CD4-positive, alpha-beta T cell treated with Interleukin-4 for 1 hour (primary cell): ENCODE measurements around the gene OBP2A.

Experiments
- DNase-seq, 2 donors: peaks; one replicate each; pipeline ENCODE4 v3.0.0-alpha.2; 2020 to 2022

OBP2A gene, protein sequence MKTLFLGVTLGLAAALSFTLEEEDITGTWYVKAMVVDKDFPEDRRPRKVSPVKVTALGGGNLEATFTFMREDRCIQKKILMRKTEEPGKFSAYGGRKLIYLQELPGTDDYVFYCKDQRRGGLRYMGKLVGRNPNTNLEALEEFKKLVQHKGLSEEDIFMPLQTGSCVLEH

DNA sequence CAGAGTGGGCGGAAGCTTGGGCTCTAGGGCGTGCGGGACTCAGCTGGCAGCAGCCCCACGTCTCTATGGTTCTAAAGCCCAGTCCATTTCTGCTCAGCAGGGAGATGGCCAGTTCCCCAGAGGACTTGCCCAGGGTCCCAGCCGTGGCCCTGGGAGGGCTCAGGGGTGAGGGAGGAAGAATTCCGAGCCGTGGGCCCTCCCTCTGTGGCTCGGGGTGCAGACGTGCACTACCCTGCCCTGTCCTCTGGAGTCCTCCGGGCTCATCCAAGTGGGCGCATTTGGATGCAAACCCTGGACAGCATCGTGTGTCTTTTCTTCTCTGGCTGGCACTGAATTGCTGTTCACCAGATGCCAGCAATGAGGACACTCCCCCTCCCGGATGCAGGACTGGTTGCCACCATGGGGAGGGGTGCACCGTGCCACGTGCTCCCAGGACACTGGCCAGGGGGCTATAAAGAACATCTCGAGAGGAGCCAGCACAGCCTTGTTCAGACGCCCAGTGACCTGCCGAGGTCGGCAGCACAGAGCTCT is at the start of gene OBP2A:
OBP2A (plus strand) TSS at position 481 of the 531 bp plus-strand sequence. CDS start 55 bp downstream, outside the sequence.
- DNase-seq, result peak in 1 of 2 donors; percentile 1

- no peak for DNase-seq
Measured at GRCh38 chr9:135498381-135499126, 47.4 kb upstream of the OBP2A start.

DNA sequence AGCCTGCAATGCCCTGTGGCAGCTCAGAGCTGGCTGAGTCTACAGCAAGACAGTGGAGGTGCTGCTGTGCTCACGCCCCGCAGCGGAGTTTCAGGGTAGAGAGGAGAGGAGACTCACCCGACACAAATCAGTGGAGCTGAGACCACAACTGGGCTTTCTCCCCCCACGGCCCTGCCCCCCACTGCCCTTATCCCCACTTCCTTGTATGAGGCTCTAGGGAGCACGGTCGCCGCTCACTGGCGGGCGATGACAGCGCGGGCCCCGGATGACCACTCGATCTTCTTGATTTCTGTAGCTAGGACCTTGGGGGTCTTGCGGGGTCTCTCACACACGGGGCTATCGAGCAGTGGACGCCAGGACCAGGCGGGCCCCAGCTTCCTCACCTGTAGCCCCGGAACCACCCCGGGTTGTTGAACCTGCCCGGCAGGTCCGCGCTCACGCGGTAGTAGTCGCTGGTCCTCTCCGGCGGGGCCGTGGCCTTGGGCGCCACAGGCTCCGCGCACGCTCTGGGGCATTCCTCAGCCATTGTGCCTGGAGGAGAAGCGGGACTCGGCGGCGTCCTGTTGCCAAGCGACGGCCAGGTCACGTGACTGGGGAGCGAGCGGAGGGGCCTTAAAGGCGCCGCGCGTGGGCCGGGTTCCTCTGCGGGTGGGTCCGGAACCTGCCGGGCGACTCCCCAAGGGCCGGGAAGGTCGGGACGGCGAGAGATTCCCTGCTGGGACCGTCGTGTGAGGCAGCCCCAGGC is 46.4 kb upstream of the OBP2A start:
- peak; percentile 90 for DNase-seq

DNA sequence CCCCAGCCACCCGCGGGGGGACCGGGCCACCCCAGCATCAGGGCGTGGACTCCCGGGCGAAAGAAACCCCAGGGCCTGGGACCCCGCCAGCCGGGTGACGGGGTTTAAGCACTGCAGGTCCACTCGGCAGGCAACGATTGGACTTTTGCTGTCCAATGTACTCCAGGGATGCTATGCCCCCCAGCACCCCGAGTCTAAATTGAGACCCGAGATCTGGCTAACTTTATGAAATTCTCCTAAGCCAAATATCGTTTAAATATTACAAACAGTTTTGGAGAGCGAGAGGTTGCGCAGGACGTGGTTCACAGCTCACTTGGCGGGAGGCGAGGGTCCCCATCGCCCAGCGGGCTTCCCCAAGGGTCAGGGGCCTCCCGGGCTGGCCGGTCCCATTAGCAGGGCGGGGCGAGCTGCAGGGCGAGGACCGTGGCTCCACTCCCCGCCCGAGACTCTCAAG is 45.8 kb upstream of the OBP2A start:
- DNase-seq, result no peak

GRCh38 chr9:135500525-135501260 is 45.2 kb upstream of the OBP2A start, which contains the start of gene MRPS2:
MRPS2 (plus strand) TSS chr9:135500682; CDS start chr9:135500711, 29 bp downstream.
- DNase-seq, result peak; percentile 87 to 88

DNA sequence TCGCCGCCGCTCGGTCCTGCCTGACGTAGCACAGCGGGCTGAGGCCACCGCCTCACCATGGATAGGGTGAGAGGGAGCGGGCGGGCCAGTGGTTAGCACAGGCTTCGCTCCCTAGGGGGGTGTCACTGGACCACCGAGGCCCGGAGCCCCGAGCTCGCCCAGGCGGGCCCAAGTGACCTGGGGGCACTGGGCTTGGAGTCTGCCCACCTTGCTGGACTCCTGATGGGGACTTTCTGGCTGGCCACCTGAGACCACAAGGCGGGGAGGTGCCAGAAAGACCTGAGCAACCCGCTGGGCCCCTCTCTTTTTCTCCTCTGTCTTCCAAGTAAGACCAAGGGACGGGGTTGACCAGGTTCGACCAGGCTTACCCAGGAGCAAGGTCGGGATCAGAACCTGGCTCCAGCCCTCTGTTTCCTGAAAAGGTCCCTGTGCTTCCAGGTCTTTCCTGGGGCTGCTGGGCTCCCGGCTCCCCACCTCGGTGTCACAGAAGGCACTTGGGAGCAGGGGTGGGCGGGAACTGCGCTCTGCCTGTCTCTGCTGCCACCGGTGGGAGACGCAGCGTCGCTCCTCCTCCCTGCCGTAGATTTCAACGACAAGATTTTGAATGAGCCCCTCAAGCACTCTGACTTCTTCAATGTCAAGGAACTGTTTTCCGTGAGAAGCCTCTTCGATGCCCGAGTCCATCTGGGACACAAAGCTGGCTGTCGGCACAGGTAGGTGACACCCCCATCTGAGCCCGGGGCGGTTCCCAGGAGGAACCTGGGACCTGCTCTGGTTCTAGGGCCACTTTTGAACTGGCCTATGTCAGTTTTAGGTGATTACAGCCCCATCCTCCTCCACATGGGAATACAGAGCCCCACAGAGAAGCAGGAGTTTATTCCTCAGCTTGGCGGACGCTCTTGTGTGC is 44.4 kb upstream of the OBP2A start:
- DNase-seq, result peak in 1 of 2 donors; percentile 29

- DNase-seq, result no peak
Measured at GRCh38 chr9:135502168-135502872, 43.6 kb upstream of the OBP2A start.

DNA sequence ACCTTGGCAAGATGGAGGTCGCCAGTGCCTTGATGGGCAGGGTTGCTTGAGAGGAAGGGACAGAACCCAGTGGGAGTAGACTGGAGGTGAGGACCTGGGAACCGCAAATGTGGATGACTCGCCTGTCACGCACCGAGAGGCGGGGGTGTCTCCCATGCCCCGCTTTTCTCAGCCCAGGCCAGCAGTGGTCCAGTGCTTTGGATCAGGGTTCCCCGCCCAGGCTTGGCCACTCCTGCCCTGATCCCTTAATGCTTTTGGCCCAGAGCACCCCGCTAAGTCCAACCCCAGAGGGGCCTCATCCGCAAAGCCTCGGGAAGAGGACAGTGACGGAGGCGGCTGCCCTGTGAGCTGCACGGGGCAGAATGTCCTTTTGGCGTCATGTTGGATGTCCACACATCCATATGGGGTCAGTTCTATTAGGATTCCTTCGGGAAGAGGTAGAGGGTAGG is 43.0 kb upstream of the OBP2A start:
- DNase-seq, result no peak

DNA sequence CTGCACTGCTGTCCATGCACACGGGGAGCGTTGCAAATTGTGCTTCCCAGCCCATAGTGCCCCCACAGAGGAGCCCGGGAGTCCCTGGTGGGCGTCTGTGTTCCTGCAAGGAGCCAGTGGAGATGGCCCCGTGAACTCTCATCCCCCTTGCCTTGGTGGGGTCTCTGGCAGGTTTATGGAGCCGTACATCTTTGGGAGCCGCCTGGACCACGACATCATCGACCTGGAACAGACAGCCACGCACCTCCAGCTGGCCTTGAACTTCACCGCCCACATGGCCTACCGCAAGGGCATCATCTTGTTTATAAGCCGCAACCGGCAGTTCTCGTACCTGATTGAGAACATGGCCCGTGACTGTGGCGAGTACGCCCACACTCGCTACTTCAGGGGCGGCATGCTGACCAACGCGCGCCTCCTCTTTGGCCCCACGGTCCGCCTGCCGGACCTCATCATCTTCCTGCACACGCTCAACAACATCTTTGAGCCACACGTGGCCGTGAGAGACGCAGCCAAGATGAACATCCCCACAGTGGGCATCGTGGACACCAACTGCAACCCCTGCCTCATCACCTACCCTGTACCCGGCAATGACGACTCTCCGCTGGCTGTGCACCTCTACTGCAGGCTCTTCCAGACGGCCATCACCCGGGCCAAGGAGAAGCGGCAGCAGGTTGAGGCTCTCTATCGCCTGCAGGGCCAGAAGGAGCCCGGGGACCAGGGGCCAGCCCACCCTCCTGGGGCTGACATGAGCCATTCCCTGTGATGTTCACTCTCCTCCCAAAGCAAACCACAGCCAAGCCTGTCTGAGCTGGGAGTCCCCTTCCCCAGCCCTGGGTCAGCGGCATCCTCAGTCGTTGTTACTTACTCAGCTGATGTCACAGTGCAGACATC is 42.3 kb upstream of the OBP2A start:
- DNase-seq, result no peak

DNA sequence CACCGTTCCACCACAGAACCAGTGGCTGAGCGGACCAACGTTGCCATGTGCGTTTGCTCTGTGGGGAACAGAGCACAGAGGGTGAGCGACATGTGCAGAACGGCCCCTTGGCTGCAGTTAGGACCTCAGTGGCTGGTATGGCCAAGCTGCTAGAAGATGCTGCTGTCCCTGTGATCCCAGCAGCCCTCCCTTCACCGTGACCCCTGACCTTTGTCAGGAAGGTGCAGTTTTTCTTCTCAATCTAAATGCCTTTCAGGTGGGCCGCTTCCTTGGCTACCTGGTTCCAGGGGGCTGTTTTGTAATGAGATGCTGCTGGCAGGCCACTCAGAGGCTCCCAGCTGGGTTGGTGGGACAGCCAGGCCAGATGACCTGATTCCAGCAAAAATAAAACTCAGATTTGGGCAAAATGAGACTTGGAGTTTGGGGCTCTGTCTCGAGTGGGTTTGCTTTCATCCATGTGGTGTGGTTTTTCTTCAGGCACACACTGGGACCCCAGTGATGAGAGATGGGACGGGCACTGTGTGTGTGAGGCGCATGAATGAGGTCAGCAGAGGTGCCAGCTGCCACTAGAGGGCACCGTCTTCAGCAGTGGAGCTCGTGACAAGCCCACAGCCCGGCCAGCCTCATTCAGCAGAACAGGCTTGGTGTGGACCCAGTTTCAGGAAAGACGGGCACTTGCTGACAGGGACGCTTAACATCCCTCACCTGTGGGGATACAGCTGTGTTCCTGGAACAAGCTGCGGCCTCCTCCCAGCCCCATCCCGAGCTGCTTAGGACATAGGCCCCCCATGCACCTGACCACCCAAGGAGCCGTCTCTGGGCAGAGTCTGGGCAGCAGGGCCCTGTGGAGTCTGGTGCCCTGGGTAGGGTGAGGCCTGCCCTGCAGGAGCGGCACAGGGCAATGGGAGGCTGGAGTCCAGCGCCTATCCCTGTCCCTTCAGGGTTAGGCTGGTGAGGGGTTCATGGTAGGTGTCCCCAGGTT is 41.4 kb upstream of the OBP2A start:
- DNase-seq, result peak; percentile 48 to 51

DNA sequence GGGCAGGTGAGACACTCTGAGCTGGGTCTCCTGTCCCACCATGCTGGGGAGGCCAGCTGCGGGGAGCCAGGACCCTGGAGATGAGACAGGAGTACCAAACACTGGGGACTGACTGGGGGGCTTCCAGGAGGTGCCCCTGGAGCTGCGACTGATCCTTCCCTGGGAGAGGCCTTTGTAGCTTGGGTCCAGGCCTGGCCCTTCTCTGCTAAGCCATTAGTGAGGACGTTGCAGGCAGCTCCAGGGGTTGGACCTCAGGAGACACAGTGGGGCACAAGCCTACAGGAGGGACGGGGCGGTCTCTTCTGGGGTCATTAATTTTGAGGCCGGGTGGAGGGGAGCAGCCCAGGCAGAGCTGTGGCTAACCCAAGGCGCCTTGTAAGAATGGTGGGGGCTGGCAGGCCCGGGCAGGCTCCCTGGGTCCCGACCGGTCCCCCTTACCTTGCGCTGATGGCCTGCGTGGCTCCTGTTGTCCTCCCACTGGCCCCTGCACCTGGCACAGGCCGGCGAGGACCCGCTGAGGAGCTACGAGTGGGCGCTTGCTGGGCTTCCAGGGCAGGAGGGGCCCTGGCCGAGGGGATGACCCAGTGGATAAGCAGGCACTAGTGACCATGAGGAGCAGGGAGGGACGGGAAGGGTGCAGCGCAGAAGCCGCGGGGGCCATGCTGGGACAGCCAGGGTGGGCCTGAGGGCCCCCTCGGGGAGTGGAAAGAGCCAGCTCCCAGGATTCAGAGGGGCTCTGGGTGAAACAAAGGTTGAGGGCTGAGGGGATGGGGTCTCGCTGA is 40.3 kb upstream of the OBP2A start:
- DNase-seq, result no peak

DNA sequence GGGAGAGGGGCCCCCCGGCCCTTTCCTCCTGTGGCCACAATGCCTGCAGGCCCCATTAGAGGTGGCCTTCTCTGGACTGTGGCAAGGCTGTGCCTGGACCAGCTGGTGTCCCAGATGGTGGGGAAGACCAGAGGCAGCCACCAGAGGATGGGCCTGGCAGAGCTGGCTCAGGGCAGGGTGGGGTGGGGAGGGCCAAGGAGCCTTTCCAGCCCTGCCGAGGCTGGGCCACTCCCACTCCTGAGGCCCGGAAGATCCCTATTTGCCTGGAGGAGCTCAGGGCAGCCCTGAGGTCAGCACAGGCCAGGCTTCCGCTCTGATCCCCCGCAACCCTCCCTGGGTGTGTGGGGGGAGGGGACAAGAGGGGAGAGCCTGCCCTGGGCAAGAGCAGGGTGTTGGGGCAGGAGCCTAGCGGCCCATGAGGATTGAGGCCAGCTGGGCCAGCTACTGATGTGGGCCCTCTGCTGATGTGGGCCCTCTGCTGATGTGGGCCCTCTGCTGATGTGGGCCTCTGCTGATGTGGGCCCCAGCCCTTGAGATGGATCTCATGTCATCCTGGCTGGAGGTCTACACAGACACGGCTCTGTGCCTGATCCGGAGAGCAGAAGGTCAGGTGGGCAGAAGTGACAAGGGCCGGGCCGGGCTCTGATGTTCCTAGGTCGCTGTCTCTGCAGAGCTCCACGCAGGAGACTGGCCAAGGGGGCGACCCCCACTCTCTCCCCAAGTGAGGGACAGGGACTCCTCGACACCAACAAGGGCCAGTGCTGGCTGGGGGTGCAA is 39.4 kb upstream of the OBP2A start:
- DNase-seq, result no peak

- no peak for DNase-seq
Measured at GRCh38 chr9:135507104-135508035, 38.6 kb upstream of the OBP2A start.

GRCh38 chr9:135508211-135508820 is 37.6 kb upstream of the OBP2A start:
- DNase-seq, result peak in 1 of 2 donors; percentile 5

GRCh38 chr9:135509458-135509857 is 36.5 kb upstream of the OBP2A start:
- no peak for DNase-seq
